Peyer's patch (tissue), 4 donors: ENCODE measurements around the gene C6. TPM values are rescaled to one million over a fixed set of nuclear protein-coding genes. Genes with fewer than 3 reads are reported as not detected.

Experiments
- DNase-seq, 3 donors: peaks; one replicate each; pipeline ENCODE4 v3.0.0-alpha.2; 2017 to 2019
- H3K27ac ChIP-seq, 4 donors: fragments of 200-600 bp; sonication (generic); one replicate each; pipeline ENCODE4 v1.5.1; 2016 to 2019
- H3K27me3 ChIP-seq, 2 donors: fragments of 200-600 bp; sonication (generic); one replicate each; pipeline ENCODE4 v1.5.1; 2019
- H3K36me3 ChIP-seq, 3 donors: fragments of 200-600 bp; sonication (generic); one replicate each; pipeline ENCODE4 v1.5.1; 2016 to 2019
- H3K4me1 ChIP-seq, 4 donors: fragments of 200-600 bp; sonication (generic); one replicate each; pipeline ENCODE4 v1.5.1; 2016 to 2019
- H3K4me3 ChIP-seq, 4 donors: fragments of 200-600 bp; sonication (generic); 1 replicate in 3 of 4; 2 replicates in 1 of 4; pipeline ENCODE4 v1.5.1; 2016 to 2019; ENCODE audit warnings: mild to moderate bottlenecking in 1 of 4
- H3K9me3 ChIP-seq, 4 donors: fragments of 200-600 bp; sonication (generic); one replicate each; pipeline ENCODE4 v1.5.1; 2016 to 2019; ENCODE audit warnings: mild to moderate bottlenecking in 1 of 4
- CTCF ChIP-seq, 6 experiments: fragments of 450-650 bp in 4 of 6; fragments of 200-600 bp in 2 of 6; sonication (generic) in 1 of 6; IDR thresholded peaks; one replicate each; pipeline ENCODE4 v1.5.1; 2017 to 2019; ENCODE audit warnings: antibody characterized with exemption in 6 of 6, mild to moderate bottlenecking in 3 of 6, moderate library complexity in 1 of 6
- POLR2A ChIP-seq, 2 donors: fragments of 450-650 bp; IDR thresholded peaks; one replicate each; pipeline ENCODE4 v1.5.1; 2017; ENCODE audit warnings: antibody characterized with exemption in 2 of 2, mild to moderate bottlenecking in 2 of 2, moderate library complexity in 2 of 2
- total RNA-seq, 4 donors: library from RNA; depleted of rRNA; stranded (reverse); fragments of >200 nt; gene quantifications; one replicate each; pipeline ENCODE4 v1.1.0, GENCODE V29; 2016

Gene C6
- total RNA-seq, 4 donors from 2014 or later, result 1.5 to 4.2 (median 2.8) TPM; not detected in 1

GRCh38 chr5:41161271-41161670 lies 52.1 kb downstream of the C6 start:
- Histone ChIP-seq H3K9me3 (no peaks in the 10 kb centered on the region), H3K36me3 (no peaks in the 10 kb centered on the region), H3K27me3 (no peaks in the 10 kb centered on the region), H3K4me3 (no peak overlapping the region), H3K27ac (no peak overlapping the region), H3K4me1 (no peaks in the 10 kb centered on the region)
- TF ChIP-seq POLR2A (IDR thresholded peaks at IDR 0.05) (no peak), CTCF (IDR thresholded peaks at IDR 0.05) (no peak)
- no peak for DNase-seq

DNA sequence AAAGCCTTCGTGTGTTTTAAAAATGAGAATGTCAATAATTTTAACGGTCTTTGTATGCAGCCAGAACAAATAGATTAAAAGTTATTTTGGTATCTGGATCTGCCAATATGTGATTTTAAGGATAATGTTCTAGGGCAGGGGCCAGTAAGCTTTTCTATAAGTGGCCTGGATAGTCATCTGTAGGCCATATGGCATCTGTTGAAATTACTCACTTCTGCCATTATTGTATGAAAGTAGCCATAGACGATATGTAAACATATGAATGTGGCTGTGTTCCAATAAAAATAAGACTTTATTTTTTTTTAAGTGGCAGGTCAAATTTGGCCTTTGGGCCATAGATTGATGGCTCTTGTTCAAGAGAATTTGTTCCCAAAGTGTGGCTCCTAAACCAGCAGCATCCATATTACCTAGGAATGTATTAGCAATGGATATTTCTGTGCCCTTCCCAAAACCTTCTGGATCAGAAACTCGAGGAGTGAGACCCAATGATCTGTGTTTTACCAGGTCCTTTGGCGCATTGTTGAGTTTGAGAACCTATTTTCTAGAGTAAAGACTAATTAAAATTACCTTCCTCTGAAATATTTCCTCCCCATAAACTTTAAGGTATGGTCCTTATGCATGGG lies 55.9 kb downstream of the C6 start:
- H3K9me3 ChIP-seq, result no peaks in the 10 kb centered on the region
- no peak for DNase-seq
- H3K27me3 ChIP-seq, result no peaks in the 10 kb centered on the region
- no peak overlapping the region for H3K27ac ChIP-seq
- H3K4me3 ChIP-seq, result no peak overlapping the region
- no peaks in the 10 kb centered on the region for H3K4me1 ChIP-seq
- no peaks in the 10 kb centered on the region for H3K36me3 ChIP-seq
- TF ChIP-seq POLR2A (IDR thresholded peaks at IDR 0.05) (no peak), CTCF (IDR thresholded peaks at IDR 0.05) (no peak)

- TF ChIP-seq POLR2A (IDR thresholded peaks at IDR 0.05) (no peak), CTCF (IDR thresholded peaks at IDR 0.05) (no peak)
- DNase-seq, result no peak
- Histone ChIP-seq H3K27me3 (no peaks in the 10 kb centered on the region), H3K9me3 (no peaks in the 10 kb centered on the region), H3K36me3 (no peaks in the 10 kb centered on the region), H3K4me3 (no peak overlapping the region), H3K4me1 (no peaks in the 10 kb centered on the region), H3K27ac (no peak overlapping the region)
Observed at GRCh38 chr5:41156739-41157138, 56.6 kb downstream of the C6 start.

DNA sequence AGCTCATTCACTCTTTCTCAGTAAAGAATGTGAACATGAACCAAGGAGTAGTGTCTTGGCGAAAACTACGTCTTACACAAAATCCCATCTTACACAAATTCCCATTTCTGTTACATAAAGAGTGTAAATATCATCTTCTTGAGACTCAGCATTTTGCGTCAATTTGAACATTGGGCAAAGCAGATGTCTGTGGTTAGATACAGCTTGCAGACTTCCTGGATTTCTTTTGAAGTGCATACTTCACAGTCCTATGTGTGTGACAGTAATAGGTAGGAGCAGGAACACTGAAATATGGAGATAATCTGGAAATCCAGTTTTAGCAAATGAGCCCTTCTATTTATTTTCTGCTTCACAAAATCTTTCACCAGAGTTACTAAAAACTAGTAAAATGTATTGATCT lies 58.8 kb downstream of the C6 start:
- TF ChIP-seq CTCF (IDR thresholded peaks at IDR 0.05), result no peak
- no peaks in the 10 kb centered on the region for H3K4me1 ChIP-seq
- no peak overlapping the region for H3K4me3 ChIP-seq
- no peak for DNase-seq
- no peaks in the 10 kb centered on the region for H3K27me3 ChIP-seq
- H3K36me3 ChIP-seq, result no peaks in the 10 kb centered on the region
- no peak overlapping the region for H3K27ac ChIP-seq
- no peaks in the 10 kb centered on the region for H3K9me3 ChIP-seq

- Histone ChIP-seq H3K9me3 (no peaks in the 10 kb centered on the region), H3K4me3 (no peak overlapping the region), H3K27ac (no peak overlapping the region), H3K36me3 (no peaks in the 10 kb centered on the region), H3K27me3 (no peaks in the 10 kb centered on the region), H3K4me1 (no peaks in the 10 kb centered on the region)
- DNase-seq, result no peak
- TF ChIP-seq CTCF (IDR thresholded peaks at IDR 0.05) (no peak), POLR2A (IDR thresholded peaks at IDR 0.05) (no peak)
Observed at GRCh38 chr5:41151564-41151963, 61.8 kb downstream of the C6 start.

DNA sequence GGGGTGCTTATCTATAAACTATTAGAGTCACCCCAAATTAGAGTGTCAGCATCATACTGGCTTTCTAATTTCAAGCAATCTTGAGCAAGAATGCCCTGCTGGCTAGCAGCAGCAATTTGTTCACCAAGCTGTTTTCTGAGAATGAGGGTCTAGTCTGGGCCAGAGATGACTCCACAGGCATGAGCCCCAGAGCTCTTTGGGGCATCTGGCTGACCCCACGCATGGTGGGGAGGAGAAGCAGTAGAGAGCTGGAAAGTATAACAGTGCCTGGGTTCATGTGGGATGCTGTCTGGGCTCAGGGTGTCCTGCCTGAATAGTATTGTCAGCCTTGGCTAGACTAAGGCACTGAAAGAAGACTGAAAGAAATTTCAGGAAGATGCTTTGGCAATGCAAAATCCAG lies 64.9 kb downstream of the C6 start:
- H3K4me1 ChIP-seq, result no peaks in the 10 kb centered on the region
- no peaks in the 10 kb centered on the region for H3K27me3 ChIP-seq
- no peak for DNase-seq
- no peak overlapping the region for H3K4me3 ChIP-seq
- H3K27ac ChIP-seq, result no peak overlapping the region
- TF ChIP-seq POLR2A (IDR thresholded peaks at IDR 0.05) (no peak), CTCF (IDR thresholded peaks at IDR 0.05) (no peak)
- H3K9me3 ChIP-seq, result no peaks in the 10 kb centered on the region
- H3K36me3 ChIP-seq, result no peaks in the 10 kb centered on the region
